C4-2B (cell line): ENCODE data around the gene ZNF652.

Experiments used
- H3K27ac ChIP-seq: fragments of 450-650 bp; 2 replicates; pipeline ENCODE4 v1.5.1; 2017
- CTCF ChIP-seq: fragments of 450-650 bp; conservative IDR thresholded peaks from 2 replicates; pipeline ENCODE4 v1.5.1; 2017; ENCODE audit warnings: mild to moderate bottlenecking
- ZFX ChIP-seq: fragments of 450-650 bp; IDR thresholded peaks from 2 replicates; pipeline ENCODE4 v1.6.1; 2017

The ZNF652 gene

GRCh38 chr17:49363251-49363650 is 1.2 kb upstream of the ZNF652 start:
- no peak overlapping the region for H3K27ac ChIP-seq
- TF ChIP-seq CTCF (no peak), ZFX (no peak)

GRCh38 chr17:49362723-49363117 is 670 bp upstream of the ZNF652 start:
- peak overlapping the region; percentile 90 for H3K27ac ChIP-seq

GRCh38 chr17:49361129-49361901 is 735 bp downstream of the ZNF652 start:
- no peak for TF ChIP-seq CTCF
- TF ChIP-seq ZFX = peak; percentile 99

More at GRCh38 chr17:49362723-49363117, 670 bp upstream of the ZNF652 start:
- TF ChIP-seq CTCF = no peak
- TF ChIP-seq ZFX = no peak

GRCh38 chr17:49360796-49361128 is 1.3 kb downstream of the ZNF652 start:
- no peak for TF ChIP-seq CTCF
- no peak for TF ChIP-seq ZFX
- H3K27ac ChIP-seq = peak overlapping the region; percentile 90

More at GRCh38 chr17:49361129-49361901, 735 bp downstream of the ZNF652 start:
- peak overlapping the region; percentile 90 for H3K27ac ChIP-seq

- TF ChIP-seq ZFX (no peak), CTCF (no peak)
- peak overlapping the region; percentile 90 for H3K27ac ChIP-seq
Measured at GRCh38 chr17:49359990-49360795, 1.9 kb downstream of the ZNF652 start.

- no peak overlapping the region for H3K27ac ChIP-seq
- no peak for TF ChIP-seq ZFX
- no peak for TF ChIP-seq CTCF
Measured at GRCh38 chr17:49358641-49359247, 3.3 kb downstream of the ZNF652 start.

GRCh38 chr17:49357516-49357915 is 4.5 kb downstream of the ZNF652 start:
- TF ChIP-seq CTCF (no peak), ZFX (no peak)
- no peak overlapping the region for H3K27ac ChIP-seq
